Measurements from ENCODE around the gene LZTR1.

DNA sequence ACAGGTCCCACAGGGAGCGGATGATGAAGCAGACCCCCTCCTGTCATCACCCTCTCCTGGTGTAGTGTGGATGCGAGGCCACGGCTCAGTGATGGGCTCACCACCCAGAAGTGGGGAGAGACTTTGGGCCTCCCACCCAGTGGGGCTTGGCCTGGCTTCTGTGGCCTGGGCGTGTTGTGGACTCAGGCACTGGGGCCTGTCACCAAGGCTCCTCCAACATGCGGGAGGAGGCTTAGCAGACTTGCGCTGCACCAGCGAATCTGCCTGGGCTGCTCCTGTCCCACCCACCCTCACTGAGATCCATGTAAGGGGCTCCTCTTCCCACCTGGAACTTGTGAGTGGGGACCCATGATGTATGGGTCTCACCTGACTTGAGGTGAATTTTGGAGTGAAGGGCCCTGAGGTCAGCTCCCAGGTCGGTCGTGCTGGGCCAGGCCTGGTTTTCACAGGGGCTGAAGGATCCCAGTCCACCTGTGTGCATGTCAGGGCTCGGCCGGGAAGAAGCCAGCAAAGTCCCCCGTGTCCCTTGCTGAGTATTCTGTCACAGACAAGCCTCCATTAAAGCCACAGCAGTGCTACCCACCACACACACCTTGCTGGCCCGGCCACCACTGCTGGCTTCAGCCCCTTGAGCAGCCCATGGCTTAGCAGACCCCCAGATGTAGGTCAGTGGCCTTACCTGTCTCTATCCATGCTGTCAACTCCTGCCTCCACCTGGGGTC lies 15.6 kb downstream of the LZTR1 start:
- TF ChIP-seq, protein P1, sequence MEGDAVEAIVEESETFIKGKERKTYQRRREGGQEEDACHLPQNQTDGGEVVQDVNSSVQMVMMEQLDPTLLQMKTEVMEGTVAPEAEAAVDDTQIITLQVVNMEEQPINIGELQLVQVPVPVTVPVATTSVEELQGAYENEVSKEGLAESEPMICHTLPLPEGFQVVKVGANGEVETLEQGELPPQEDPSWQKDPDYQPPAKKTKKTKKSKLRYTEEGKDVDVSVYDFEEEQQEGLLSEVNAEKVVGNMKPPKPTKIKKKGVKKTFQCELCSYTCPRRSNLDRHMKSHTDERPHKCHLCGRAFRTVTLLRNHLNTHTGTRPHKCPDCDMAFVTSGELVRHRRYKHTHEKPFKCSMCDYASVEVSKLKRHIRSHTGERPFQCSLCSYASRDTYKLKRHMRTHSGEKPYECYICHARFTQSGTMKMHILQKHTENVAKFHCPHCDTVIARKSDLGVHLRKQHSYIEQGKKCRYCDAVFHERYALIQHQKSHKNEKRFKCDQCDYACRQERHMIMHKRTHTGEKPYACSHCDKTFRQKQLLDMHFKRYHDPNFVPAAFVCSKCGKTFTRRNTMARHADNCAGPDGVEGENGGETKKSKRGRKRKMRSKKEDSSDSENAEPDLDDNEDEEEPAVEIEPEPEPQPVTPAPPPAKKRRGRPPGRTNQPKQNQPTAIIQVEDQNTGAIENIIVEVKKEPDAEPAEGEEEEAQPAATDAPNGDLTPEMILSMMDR (IDR thresholded peaks at IDR 0.05): no peak
- no peak for TF ChIP-seq POLR2A (IDR thresholded peaks at IDR 0.05)

Data from testis (tissue), 2 donors.